Suprapubic skin (tissue), 3 donors: ENCODE measurements around the gene MAP2.

ENCODE experiments used
- POLR2A ChIP-seq, 2 donors: fragments of 450-650 bp; IDR thresholded peaks; one replicate each; pipeline ENCODE4 v1.6.1; 2017; ENCODE audit warnings: antibody characterized with exemption in 2 of 2, mild to moderate bottlenecking in 2 of 2, moderate library complexity in 2 of 2
- TF ChIP-seq, protein P1 (sequence below), 2 donors: fragments of 200-600 bp in 1 of 2; fragments of 450-650 bp in 1 of 2; sonication (generic) in 1 of 2; IDR thresholded peaks; one replicate each; pipeline ENCODE4 v1.5.1; 2016 to 2019; ENCODE audit warnings: antibody characterized with exemption in 2 of 2, mild to moderate bottlenecking in 1 of 2, moderate library complexity in 1 of 2

DNA sequence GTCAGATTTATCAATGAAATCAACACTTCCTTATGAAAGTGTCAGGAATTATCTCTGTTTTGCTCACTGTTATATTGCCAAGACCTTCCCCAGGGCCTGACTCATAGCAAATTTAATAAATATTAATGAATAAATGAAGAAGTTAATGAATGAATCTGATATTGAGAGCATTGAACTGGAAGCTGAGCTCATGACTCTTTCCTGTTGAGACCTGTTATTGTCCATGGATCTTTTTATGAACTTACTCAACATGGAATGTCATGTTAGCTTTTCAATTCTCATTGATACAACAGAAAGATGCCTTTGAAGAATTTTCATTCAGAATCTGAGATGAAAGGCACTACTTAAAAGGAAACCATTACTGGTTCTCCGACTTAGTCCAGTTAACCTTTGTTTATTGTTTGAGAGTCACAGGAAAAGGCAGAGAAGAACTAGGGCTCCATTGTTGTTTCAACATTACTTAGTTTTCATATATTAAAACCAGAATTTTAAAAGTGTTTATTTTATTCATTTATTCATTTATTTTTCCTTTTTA, 257.4 kb downstream of the MAP2 start:
- TF ChIP-seq, protein P1, sequence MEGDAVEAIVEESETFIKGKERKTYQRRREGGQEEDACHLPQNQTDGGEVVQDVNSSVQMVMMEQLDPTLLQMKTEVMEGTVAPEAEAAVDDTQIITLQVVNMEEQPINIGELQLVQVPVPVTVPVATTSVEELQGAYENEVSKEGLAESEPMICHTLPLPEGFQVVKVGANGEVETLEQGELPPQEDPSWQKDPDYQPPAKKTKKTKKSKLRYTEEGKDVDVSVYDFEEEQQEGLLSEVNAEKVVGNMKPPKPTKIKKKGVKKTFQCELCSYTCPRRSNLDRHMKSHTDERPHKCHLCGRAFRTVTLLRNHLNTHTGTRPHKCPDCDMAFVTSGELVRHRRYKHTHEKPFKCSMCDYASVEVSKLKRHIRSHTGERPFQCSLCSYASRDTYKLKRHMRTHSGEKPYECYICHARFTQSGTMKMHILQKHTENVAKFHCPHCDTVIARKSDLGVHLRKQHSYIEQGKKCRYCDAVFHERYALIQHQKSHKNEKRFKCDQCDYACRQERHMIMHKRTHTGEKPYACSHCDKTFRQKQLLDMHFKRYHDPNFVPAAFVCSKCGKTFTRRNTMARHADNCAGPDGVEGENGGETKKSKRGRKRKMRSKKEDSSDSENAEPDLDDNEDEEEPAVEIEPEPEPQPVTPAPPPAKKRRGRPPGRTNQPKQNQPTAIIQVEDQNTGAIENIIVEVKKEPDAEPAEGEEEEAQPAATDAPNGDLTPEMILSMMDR (IDR thresholded peaks at IDR 0.05) = no peak
- TF ChIP-seq POLR2A (IDR thresholded peaks at IDR 0.05) = no peak
